Measurements from ENCODE around the gene RGL2. TPM values are rescaled to one million over a fixed set of nuclear protein-coding genes. Genes with fewer than 3 reads are reported as not detected.

RGL2 gene
- total and polyA plus RNA-seq, 2 of the 13 experiments (the other 11 are each of a cell fraction or from before 2014, with no cell fraction given): 22.9 to 47.4 TPM

GRCh38 chr6:33313709-33314514, 15.2 kb upstream of the RGL2 start, which contains the start of gene TAPBP (continued):
- TF ChIP-seq ZBTB38 (CRISPR knock-in tag; IDR thresholded peaks at IDR 0.05) (peak; percentile 33; the same call in 1 of the 2 replicates), ZNF614 (CRISPR knock-in tag; IDR thresholded peaks at IDR 0.05; ENCODE audit: borderline replicate concordance) (no peak), ZHX2 (IDR thresholded peaks at IDR 0.05; ENCODE audit: low read depth) (no peak), ZHX2 (CRISPR knock-in tag; IDR thresholded peaks at IDR 0.05; ENCODE audit: borderline replicate concordance) (no peak), ZNF20 (CRISPR knock-in tag; IDR thresholded peaks at IDR 0.05) (no peak), ELK4 (CRISPR knock-in tag; IDR thresholded peaks at IDR 0.05; ENCODE audit: borderline replicate concordance) (no peak), FOXA3 (CRISPR knock-in tag; IDR thresholded peaks at IDR 0.05) (peak; percentile 54; the same call in 1 of the 2 replicates), MED13 (CRISPR knock-in tag; IDR thresholded peaks at IDR 0.05) (0 out of 2 replicates have a peak, but pooled peaks have one; percentile 52), CCAR2 (optimal IDR thresholded peaks at IDR 0.05; ENCODE audit: low read depth, low read length) (no peak), ZNF724P (CRISPR knock-in tag; IDR thresholded peaks at IDR 0.05; ENCODE audit: borderline replicate concordance) (peak; percentile 85; the same call in 1 of the 2 replicates), BRD4 (CRISPR knock-in tag; IDR thresholded peaks at IDR 0.05) (peak; percentile 66), ZXDC (CRISPR knock-in tag; IDR thresholded peaks at IDR 0.05) (peak; percentile 80; the same call in 1 of the 2 replicates), SMAD3 (CRISPR knock-in tag; IDR thresholded peaks at IDR 0.05) (no peak), LCORL (IDR thresholded peaks at IDR 0.05) (no peak), LCORL (CRISPR knock-in tag; IDR thresholded peaks at IDR 0.05) (0 out of 2 replicates have a peak, but pooled peaks have one; percentile 11), PHF21A (CRISPR knock-in tag; IDR thresholded peaks at IDR 0.05) (no peak; the same call in 1 of the 2 replicates)

Measured in HepG2 (cell line).